Common myeloid progenitor, CD34-positive (primary cell): ENCODE measurements around the gene RHBG.

Experiments used
- CTCF ChIA-PET: fragments of 350-600 bp; sonication (Branson Sonifier 250); formaldehyde crosslinking; loops from one replicate; lab custom pipeline; 2021; ENCODE audit warnings: antibody characterized with exemption; lab: Charles Lee
- POLR2A ChIA-PET: fragments of 350-600 bp; sonication (Branson Sonifier 250); formaldehyde crosslinking; loops from one replicate; lab custom pipeline; 2021; ENCODE audit warnings: antibody characterized with exemption; lab: Charles Lee
- DNase-seq, 3 donors: peaks; one replicate each; pipeline versions ENCODE4 v3.0.0 to v3.0.0-alpha.2; 2013
- H3K27ac ChIP-seq, 2 experiments: 1 replicate in 1 of 2; 2 replicates in 1 of 2; pipeline ENCODE4 v1.7.0; 2013; ENCODE audit warnings: inconsistent platforms in 2 of 2, low read length in 2 of 2, mild to moderate bottlenecking in 2 of 2, low read depth in 1 of 2, moderate library complexity in 1 of 2; ENCODE audit not compliant: severe bottlenecking in 2 of 2, insufficient read depth in 1 of 2, poor library complexity in 1 of 2
- H3K27me3 ChIP-seq, 5 experiments: replicated peaks in 2 of 5; 1 replicate in 3 of 5; 2 replicates in 2 of 5; pipeline versions ENCODE4 v1.6.1 to v1.7.0; 2013; ENCODE audit warnings: low read length in 4 of 5, mild to moderate bottlenecking in 2 of 5, moderate library complexity in 2 of 5, inconsistent platforms in 1 of 5; ENCODE audit not compliant: insufficient read depth in 5 of 5, control insufficient read depth in 4 of 5
- H3K36me3 ChIP-seq, 4 experiments: 1 replicate in 2 of 4; 2 replicates in 2 of 4; pipeline versions ENCODE4 v1.6.1 to v1.7.0; 2013; ENCODE audit warnings: low read length in 3 of 4, control low read depth in 1 of 4, mild to moderate bottlenecking in 1 of 4; ENCODE audit not compliant: control insufficient read depth in 4 of 4, insufficient read depth in 4 of 4
- H3K4me1 ChIP-seq, 4 experiments: 1 replicate in 3 of 4; 2 replicates in 1 of 4; pipeline versions ENCODE4 v1.6.1 to v1.7.1; 2013; ENCODE audit warnings: low read length in 3 of 4, mild to moderate bottlenecking in 3 of 4, control low read depth in 1 of 4, inconsistent platforms in 1 of 4, moderate library complexity in 1 of 4; ENCODE audit not compliant: control insufficient read depth in 4 of 4, insufficient read depth in 4 of 4; ENCODE audit errors: control extremely low read depth in 1 of 4
- H3K4me3 ChIP-seq, 7 experiments: 1 replicate in 4 of 7; 2 replicates in 3 of 7; pipeline versions ENCODE4 v1.5.1 to v1.7.0; 2013; ENCODE audit warnings: mild to moderate bottlenecking in 7 of 7, low read length in 6 of 7, moderate library complexity in 6 of 7, inconsistent platforms in 2 of 7, low read depth in 2 of 7, control low read depth in 1 of 7; ENCODE audit not compliant: insufficient read depth in 4 of 7, control insufficient read depth in 1 of 7; ENCODE audit errors: extremely low read depth in 1 of 7
- H3K9me3 ChIP-seq, 5 experiments: 1 replicate in 4 of 5; 2 replicates in 1 of 5; pipeline versions ENCODE4 v1.6.1 to v1.7.1; 2013; ENCODE audit warnings: low read length in 4 of 5, mild to moderate bottlenecking in 2 of 5, inconsistent platforms in 1 of 5, low read depth in 1 of 5, moderate library complexity in 1 of 5; ENCODE audit not compliant: control insufficient read depth in 4 of 5, insufficient read depth in 2 of 5; ENCODE audit errors: control extremely low read depth in 1 of 5
- WGBS: methylation state at CpG from one replicate; pipeline ENCODE4 v1.1.5; 2013; ENCODE audit not compliant: insufficient coverage; 5-methylcytosine and 5-hydroxymethylcytosine counted together

Gene RHBG

DNA sequence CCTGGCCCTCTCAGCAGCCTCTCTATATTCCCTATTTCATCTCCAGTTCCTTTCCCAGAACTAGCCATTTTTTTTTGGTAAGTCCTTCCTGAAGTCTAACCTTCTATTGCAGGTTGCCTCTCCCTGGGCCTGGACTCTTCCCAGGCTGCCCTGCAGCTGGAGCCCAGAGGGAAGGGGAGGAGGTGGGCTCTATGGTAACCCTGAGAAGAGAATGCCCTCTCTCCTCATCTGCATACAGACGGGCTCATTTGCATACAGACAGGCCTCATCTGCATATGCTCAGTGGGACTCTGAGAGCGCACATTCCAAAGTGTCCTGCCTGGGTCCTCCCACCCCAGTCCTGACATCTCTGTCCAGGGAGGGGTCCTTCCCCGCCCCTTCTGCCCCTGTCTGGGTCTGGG, 32.7 kb downstream of the RHBG start:
- Histone ChIP-seq H3K4me3 (no peak overlapping the region), H3K27me3 (peaks cover 2 to 37% (median 29%) of the 10 kb centered on the region in 5 experiments), H3K36me3 (no peaks in the 10 kb centered on the region), H3K9me3 (no peaks in the 10 kb centered on the region), H3K27ac (no peak overlapping the region), H3K4me1 (peaks cover 0 to 6% (median 0%) of the 10 kb centered on the region in 4 experiments)
- 56% methylated on average over 3 of the region's 3 CpGs for WGBS
- CTCF ChIA-PET: interaction anchor here (1.0 to 1.5 kb wide), 2 partner anchors 18 to 41 kb away, joined by 3 to 6 read pairs; no protein-coding TSS in a partner anchor
- POLR2A ChIA-PET: no interaction called here
- no peak for DNase-seq

DNA sequence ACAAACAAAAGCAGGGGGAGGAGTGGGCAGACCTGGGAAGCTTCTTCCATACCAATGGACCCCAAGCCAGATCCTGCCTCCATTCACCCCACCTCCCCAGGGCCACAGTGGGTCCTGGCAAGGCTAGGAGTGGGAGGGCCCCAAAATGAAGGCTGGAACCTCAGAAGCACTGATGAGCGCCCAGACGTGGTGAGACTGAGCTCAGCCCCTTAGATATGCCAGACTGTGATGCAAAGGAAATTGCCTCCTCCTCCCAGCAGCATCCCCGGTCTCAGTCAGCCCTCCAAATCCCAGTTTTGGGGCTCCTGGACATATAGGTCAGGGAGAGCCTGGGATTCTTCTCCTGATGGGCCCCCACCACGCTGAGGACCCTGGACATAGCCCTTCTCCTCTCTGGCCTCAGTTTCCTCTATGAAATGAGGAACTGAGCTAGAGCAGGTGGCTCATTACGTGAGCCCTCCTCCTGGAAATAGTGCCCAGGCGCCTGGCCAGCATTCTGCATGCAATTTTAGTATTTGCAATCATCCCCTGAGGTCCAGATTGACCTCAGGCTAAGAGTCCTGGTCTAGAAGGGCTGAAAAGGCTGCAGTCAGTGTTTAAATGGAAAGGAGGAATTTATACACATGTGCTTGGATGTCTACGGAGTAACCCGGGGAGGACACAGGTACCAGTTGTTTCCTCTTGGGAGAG, 33.5 kb downstream of the RHBG start:
- Histone ChIP-seq H3K4me3 (no peak overlapping the region), H3K36me3 (no peaks in the 10 kb centered on the region), H3K9me3 (no peaks in the 10 kb centered on the region), H3K4me1 (peaks cover 0 to 6% (median 0%) of the 10 kb centered on the region in 4 experiments), H3K27ac (no peak overlapping the region), H3K27me3 (peaks cover 2 to 40% (median 36%) of the 10 kb centered on the region in 5 experiments)
- POLR2A ChIA-PET: no interaction called here
- CTCF ChIA-PET: interaction anchor here (1.1 to 1.5 kb wide), 2 partner anchors 15 to 17 kb away, joined by 3 to 6 read pairs; no protein-coding TSS in a partner anchor
- DNase-seq: no peak
- WGBS: 63% methylated on average over 7 of the region's 8 CpGs

DNA sequence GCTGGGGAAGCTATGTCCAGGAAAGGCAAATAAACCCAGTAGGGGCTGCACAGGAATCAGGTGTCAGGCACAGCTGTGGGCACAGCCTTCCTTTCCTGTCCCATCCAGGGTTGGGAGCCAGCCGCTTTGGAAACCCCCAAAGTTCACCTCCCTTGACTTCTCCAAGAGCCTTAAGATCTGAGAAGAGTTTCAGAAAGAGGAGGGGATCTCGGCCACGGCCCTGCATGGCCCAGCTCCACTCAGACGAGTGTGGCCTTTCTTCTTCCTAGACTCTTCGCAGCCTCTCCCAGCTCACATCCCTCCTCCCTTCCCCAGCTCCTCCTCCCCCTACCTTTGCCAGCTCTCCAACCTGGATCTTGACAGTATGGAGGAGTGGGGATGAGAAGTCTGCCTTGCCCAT, 36.7 kb downstream of the RHBG start:
- Histone ChIP-seq H3K36me3 (no peaks in the 10 kb centered on the region), H3K4me3 (no peak overlapping the region), H3K27me3 (peaks cover 2 to 62% (median 41%) of the 10 kb centered on the region in 5 experiments), H3K9me3 (no peaks in the 10 kb centered on the region), H3K4me1 (no peaks in the 10 kb centered on the region), H3K27ac (no peak overlapping the region)
- ChIA-PET CTCF (interaction anchor here (1.0 to 5.2 kb wide), 5 partner anchors 9 to 40 kb away, joined by 3 to 37 read pairs (median 4); no protein-coding TSS in a partner anchor), POLR2A (no interaction called here)
- WGBS: 83% methylated on average over 1 of the region's 5 CpGs
- DNase-seq: no peak

DNA sequence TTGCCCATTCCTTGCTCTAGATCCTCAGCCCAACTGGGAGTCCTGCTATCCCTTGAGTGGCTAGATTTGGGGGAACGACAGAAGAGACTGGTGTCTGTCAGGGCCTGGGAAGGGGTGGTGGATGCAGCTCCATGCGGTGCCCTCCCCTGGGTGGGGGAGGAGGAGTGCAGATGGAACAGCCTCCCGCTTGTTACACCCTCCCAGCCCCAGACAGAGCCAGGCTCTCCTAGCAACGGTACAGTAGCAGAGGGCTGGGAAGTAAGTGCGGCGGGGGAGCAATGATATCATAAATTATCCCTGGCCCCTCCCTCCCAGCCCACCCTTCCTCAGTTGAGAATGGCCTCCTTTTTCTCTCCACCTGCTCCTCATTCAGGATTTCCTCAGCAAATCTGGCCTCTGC, 37.2 kb downstream of the RHBG start:
- Histone ChIP-seq H3K36me3 (no peaks in the 10 kb centered on the region), H3K9me3 (no peaks in the 10 kb centered on the region), H3K4me1 (no peaks in the 10 kb centered on the region), H3K27ac (no peak overlapping the region), H3K4me3 (no peak overlapping the region), H3K27me3 (peaks cover 2 to 68% (median 42%) of the 10 kb centered on the region in 5 experiments)
- DNase-seq: no peak
- CTCF ChIA-PET: interaction anchor here (2.6 to 5.2 kb wide), 2 partner anchors 8 to 20 kb away, joined by 11 to 37 read pairs; no protein-coding TSS in a partner anchor
- 61% methylated on average over 3 of the region's 6 CpGs for WGBS
- POLR2A ChIA-PET: no interaction called here

DNA sequence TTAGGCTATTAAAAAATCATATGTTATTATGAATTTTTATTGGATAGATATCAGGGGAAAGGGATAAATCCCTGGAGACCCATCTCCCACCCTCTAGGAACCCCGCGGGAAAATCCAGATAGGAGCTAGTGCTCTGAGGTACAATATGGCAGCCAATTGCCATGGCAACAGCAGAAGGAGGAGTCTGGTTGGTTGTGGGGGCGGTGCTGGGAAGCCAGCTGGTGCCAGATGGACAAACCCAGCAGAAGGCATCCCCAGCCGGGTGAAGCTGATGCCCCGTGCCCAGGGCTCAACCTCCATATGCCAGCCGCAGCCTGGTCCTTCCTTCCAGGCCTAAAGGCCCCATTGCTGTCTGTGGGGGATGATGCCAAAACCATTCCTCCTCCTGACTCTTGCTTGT, 38.3 kb downstream of the RHBG start:
- Histone ChIP-seq H3K4me1 (no peaks in the 10 kb centered on the region), H3K27me3 (peaks cover 2 to 75% (median 41%) of the 10 kb centered on the region in 5 experiments), H3K27ac (no peak overlapping the region), H3K4me3 (no peak overlapping the region), H3K9me3 (no peaks in the 10 kb centered on the region), H3K36me3 (no peaks in the 10 kb centered on the region)
- no peak for DNase-seq
- WGBS: 87% methylated on average over 6 of the region's 6 CpGs
- CTCF ChIA-PET: interaction anchor here (0.9 to 5.2 kb wide), 3 partner anchors 12 to 38 kb away, joined by 3 to 37 read pairs (median 3); no protein-coding TSS in a partner anchor
- POLR2A ChIA-PET: no interaction called here

DNA sequence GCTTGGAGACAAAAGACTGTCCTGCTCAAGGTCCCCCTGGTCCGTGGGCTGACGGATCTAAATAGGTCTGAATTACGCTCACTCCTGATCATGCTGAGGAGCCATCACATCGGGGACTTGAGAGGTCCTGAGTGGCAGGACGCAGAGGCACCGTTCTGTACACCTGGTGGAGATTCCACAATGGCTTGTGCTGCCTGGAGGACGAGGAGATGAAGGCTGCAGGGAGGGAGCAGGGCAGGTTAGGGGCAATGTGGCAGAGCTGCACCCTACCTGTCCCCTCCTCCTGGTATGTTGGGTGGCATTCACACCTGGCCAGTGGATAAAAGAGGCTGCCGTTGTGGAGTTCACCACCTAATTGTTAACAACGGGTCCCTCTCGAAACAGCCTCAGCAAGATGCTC, 38.7 kb downstream of the RHBG start:
- no peak overlapping the region for H3K4me3 ChIP-seq
- ChIA-PET CTCF (interaction anchor here (0.9 to 5.2 kb wide), 3 partner anchors 11 to 38 kb away, joined by 3 to 37 read pairs (median 3); no protein-coding TSS in a partner anchor), POLR2A (no interaction called here)

DNA sequence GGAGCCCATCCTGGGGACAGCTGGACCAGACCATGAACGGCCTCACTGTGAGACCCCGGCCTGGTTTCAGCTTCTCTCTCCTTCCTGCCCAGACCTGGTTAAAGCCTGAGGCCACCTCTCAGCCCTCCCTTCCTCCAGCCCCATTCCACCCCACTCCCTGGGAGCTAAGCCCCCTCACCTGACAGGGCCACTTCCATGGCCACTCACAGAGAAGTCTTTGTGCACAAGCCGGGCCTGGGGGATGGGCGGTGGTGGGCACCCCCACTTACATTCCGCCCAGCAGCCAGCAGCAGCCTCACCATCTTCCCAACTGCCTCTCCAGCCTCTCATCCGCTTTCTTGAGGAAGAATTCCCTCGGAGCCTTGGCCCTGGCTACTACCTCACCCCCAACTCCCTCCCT, 40.4 kb downstream of the RHBG start:
- ChIA-PET POLR2A (no interaction called here), CTCF (interaction anchor here (0.9 to 1.6 kb wide), 4 partner anchors 10 to 46 kb away, joined by 3 read pairs; no protein-coding TSS in a partner anchor)
- H3K27me3 ChIP-seq: peaks cover 0 to 84% (median 31%) of the 10 kb centered on the region in 5 experiments
- WGBS: 96% methylated on average over 6 of the region's 7 CpGs
- H3K27ac ChIP-seq: no peak overlapping the region
- H3K4me3 ChIP-seq: no peak overlapping the region
- peaks cover 0 to 1% (median 0%) of the 10 kb centered on the region in 5 experiments for H3K9me3 ChIP-seq
- no peak for DNase-seq
- no peaks in the 10 kb centered on the region for H3K4me1 ChIP-seq
- H3K36me3 ChIP-seq: no peaks in the 10 kb centered on the region

More for the DNA sequence above, 38.7 kb downstream of the RHBG start:
- WGBS: 93% methylated on average over 10 of the region's 10 CpGs
- Histone ChIP-seq H3K4me1 (no peaks in the 10 kb centered on the region), H3K27ac (no peak overlapping the region), H3K36me3 (no peaks in the 10 kb centered on the region), H3K9me3 (no peaks in the 10 kb centered on the region), H3K27me3 (peaks cover 1 to 78% (median 41%) of the 10 kb centered on the region in 5 experiments)
- no peak for DNase-seq
